ENCODE measurements around the gene TRIM47. TPM values are rescaled to one million over a fixed set of nuclear protein-coding genes. Genes with fewer than 3 reads are reported as not detected.

TRIM47 gene
- total and polyA plus RNA-seq, 2 of the 13 experiments (the other 11 are each of a cell fraction or from before 2014, with no cell fraction given), result 33.5 to 82.0 TPM

GRCh38 chr17:75876190-75876937 lies 2.0 kb downstream of the TRIM47 start (continued):
- peak; percentile 17; the same call in 1 of the 2 replicates for TF ChIP-seq ZBTB44 (CRISPR knock-in tag; IDR thresholded peaks at IDR 0.05)
- TF ChIP-seq AGO2 (optimal IDR thresholded peaks at IDR 0.05; ENCODE audit: low read depth, low read length), result peak; percentile 98
- TF ChIP-seq ELF4 (CRISPR knock-in tag; IDR thresholded peaks at IDR 0.05; ENCODE audit: borderline replicate concordance), result peak; percentile 3; the same call in 1 of the 2 replicates
- peak; percentile 57 for TF ChIP-seq TBL1XR1 (IDR thresholded peaks at IDR 0.05; ENCODE audit: borderline replicate concordance, low read length, partially characterized antibody)
- TF ChIP-seq ZNF878 (CRISPR knock-in tag; IDR thresholded peaks at IDR 0.05), result peak; percentile 70
- peak; percentile 76 for TF ChIP-seq ZNF143 (CRISPR knock-in tag; IDR thresholded peaks at IDR 0.05)
- TF ChIP-seq ZNF839 (CRISPR knock-in tag; IDR thresholded peaks at IDR 0.05; ENCODE audit: borderline replicate concordance), result peak; percentile 80; the same call in 1 of the 2 replicates
- TF ChIP-seq KAT7 (CRISPR knock-in tag; IDR thresholded peaks at IDR 0.05; ENCODE audit: borderline replicate concordance), result 0 out of 2 replicates have a peak, but pooled peaks have one; percentile 9
- no peak for TF ChIP-seq SETDB1 (CRISPR knock-in tag; IDR thresholded peaks at IDR 0.05; ENCODE audit: borderline replicate concordance)
- peak; percentile 83; the same call in 1 of the 2 replicates for TF ChIP-seq ZKSCAN8 (CRISPR knock-in tag; IDR thresholded peaks at IDR 0.05; ENCODE audit: borderline replicate concordance)
- TF ChIP-seq TMF1 (CRISPR knock-in tag; IDR thresholded peaks at IDR 0.05; ENCODE audit: low read depth), result peak; percentile 84; the same call in 1 of the 2 replicates
- 0 out of 2 replicates have a peak, but pooled peaks have one; percentile 10 for TF ChIP-seq ZBTB49 (CRISPR knock-in tag; IDR thresholded peaks at IDR 0.05; ENCODE audit: borderline replicate concordance)
- TF ChIP-seq NPAS2 (CRISPR knock-in tag; IDR thresholded peaks at IDR 0.05; ENCODE audit: borderline replicate concordance), result no peak
- peak; percentile 95 for TF ChIP-seq ZNF280B (CRISPR knock-in tag; IDR thresholded peaks at IDR 0.05; ENCODE audit: borderline replicate concordance)
- TF ChIP-seq CSRNP1 (CRISPR knock-in tag; IDR thresholded peaks at IDR 0.05), result peak; percentile 64; the same call in 1 of the 2 replicates
- peak; percentile 98 for TF ChIP-seq ZBTB7B (CRISPR knock-in tag; IDR thresholded peaks at IDR 0.05)
- TF ChIP-seq ZNF75D (CRISPR knock-in tag; IDR thresholded peaks at IDR 0.05; ENCODE audit: borderline replicate concordance), result no peak; the same call in 1 of the 2 replicates
- no peak; the same call in 1 of the 2 replicates for TF ChIP-seq ZNF256 (CRISPR knock-in tag; conservative IDR thresholded peaks at IDR 0.05)
- TF ChIP-seq ZNF614 (CRISPR knock-in tag; IDR thresholded peaks at IDR 0.05; ENCODE audit: borderline replicate concordance), result peak; percentile 92; the same call in 1 of the 2 replicates
- no peak for TF ChIP-seq HDAC6 (IDR thresholded peaks at IDR 0.05; ENCODE audit: low read depth, low read length)

Measured in HepG2 (cell line).